Pancreas (tissue), 10 donors: ENCODE measurements around the gene LTV1. TPM values are rescaled to one million over a fixed set of nuclear protein-coding genes. Genes with fewer than 3 reads are reported as not detected.

ENCODE experiments used
- ATAC-seq, 4 donors: fragments of 200-7000 bp; cut with Tn5 transposase; one replicate each; pipeline versions ENCODE4 v1.8.0 to v1.9.1; 2020; ENCODE audit warnings: mild to moderate bottlenecking in 4 of 4, moderate library complexity in 4 of 4
- DNase-seq, 6 donors: peaks; one replicate each; pipeline ENCODE4 v3.0.0-alpha.2; 2020
- FAIRE-seq: peaks from 2 replicates; lab custom pipeline; 2012; peaks lifted over from hg19 to GRCh38; lab: Jason Lieb, UNC
- H3K27ac ChIP-seq, 4 donors: fragments of 200-600 bp; sonication (generic); 1 replicate in 3 of 4; 2 replicates in 1 of 4; pipeline versions ENCODE4 v1.5.0 to v1.8.0; 2020
- H3K27me3 ChIP-seq, 4 donors: fragments of 200-600 bp; one replicate each; pipeline ENCODE4 v1.8.0; 2021
- H3K36me3 ChIP-seq, 3 donors: fragments of 200-600 bp; sonication (generic) in 1 of 3; one replicate each; pipeline versions ENCODE4 v1.5.0 to v1.8.0; 2020 to 2021
- H3K4me1 ChIP-seq, 3 donors: fragments of 200-600 bp; one replicate each; pipeline ENCODE4 v1.8.0; 2021
- H3K4me3 ChIP-seq, 4 donors: fragments of 200-600 bp; sonication (generic) in 2 of 4; one replicate each; pipeline versions ENCODE4 v1.5.0 to v1.8.0; 2020 to 2021
- H3K9me3 ChIP-seq, 4 donors: fragments of 200-600 bp; one replicate each; pipeline ENCODE4 v1.8.0; 2021
- WGBS, 2 donors: extraction: QIAGEN DNeasy Blood & Tissue Kit; methylation state at CpG; one replicate each; pipeline ENCODE4 v1.1.7; 2013; 5-methylcytosine and 5-hydroxymethylcytosine counted together
- intact Hi-C, 3 donors: fragments of 100-400 bp; cut with DNase I; formaldehyde crosslinking; loops; one replicate each; pipeline versions ENCODE4 v1.11.1 to v1.14.2; 2022
- polyA plus RNA-seq, 2 donors: library from polyadenylated mRNA; stranded (reverse); fragments of 200-250 nt; gene quantifications; one replicate each; pipeline ENCODE4 v1.2.3, GENCODE V29; 2013
- total RNA-seq, 6 donors: library from RNA; stranded (reverse); fragmentation: NEBNext Ultra II Directional in 4 of 6; extraction: Animal tissue kit (Norgen Biotek cat#: 25700) in 4 of 6; gene quantifications; one replicate each; pipeline versions ENCODE4 v1.2.1 to v1.2.4, GENCODE V29; 2021 to 2023
- TF ChIP-seq, protein P1 (sequence below), 4 donors: fragments of 200-600 bp; sonication (generic) in 3 of 4; IDR thresholded peaks; one replicate each; pipeline versions ENCODE4 v1.5.0 to v1.8.0; 2021; ENCODE audit warnings: antibody characterized with exemption in 4 of 4
- donor health status: healthy with polysubstance abuse.
- donor health status: DM: no; HTN: no; CAD: no; lungs with moderate emphysema.
- donor health status: DM: no; HTN: no; CAD: no.
- donor health status: control.
- donor health status: control.
- donor health status: Bipolar disorder and iron deficiency.
- donor health status: DM: yes; HTN: yes; CAD: no.
- donor health status: DM: no; HTN: no; CAD: no.
- donor health status: DM: no; HTN: no; CAD: no.
- donor health status: DM: yes; HTN: yes; CAD: no.

Gene LTV1
- total and polyA plus RNA-seq, 8 donors, result 6.5 to 16.6 (median 9.4) TPM

DNA sequence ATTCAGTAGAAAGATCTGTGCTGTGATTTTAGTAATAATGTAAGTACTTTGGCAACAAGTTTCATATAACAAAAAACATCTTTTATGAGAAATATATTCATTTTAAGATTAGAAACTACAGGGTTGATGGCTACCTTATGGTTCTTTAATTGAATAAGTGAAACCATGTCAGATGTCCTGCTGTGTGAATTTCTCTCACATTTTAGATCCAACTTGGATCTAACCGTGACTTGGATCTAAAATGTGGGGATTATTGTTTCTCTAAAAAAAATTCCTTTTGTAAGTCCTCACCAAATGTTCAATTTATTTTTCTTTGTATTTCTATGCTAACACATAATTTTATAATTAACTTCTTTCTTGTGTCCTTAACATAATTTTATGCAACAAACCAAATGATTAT is 51.5 kb downstream of the LTV1 start:
- DNase-seq (no peak), ATAC-seq (no peak), FAIRE-seq (peak; percentile 59)
- Histone ChIP-seq H3K9me3 (no peaks in the 10 kb centered on the region), H3K36me3 (no peaks in the 10 kb centered on the region), H3K27ac (no peak overlapping the region), H3K27me3 (no peaks in the 10 kb centered on the region), H3K4me3 (no peak overlapping the region), H3K4me1 (no peaks in the 10 kb centered on the region)
- intact Hi-C loops, result no loop called here
- 89 to 95% methylated on average over 1 of the region's 1 CpG for WGBS, 2 donors
- TF ChIP-seq, protein P1, sequence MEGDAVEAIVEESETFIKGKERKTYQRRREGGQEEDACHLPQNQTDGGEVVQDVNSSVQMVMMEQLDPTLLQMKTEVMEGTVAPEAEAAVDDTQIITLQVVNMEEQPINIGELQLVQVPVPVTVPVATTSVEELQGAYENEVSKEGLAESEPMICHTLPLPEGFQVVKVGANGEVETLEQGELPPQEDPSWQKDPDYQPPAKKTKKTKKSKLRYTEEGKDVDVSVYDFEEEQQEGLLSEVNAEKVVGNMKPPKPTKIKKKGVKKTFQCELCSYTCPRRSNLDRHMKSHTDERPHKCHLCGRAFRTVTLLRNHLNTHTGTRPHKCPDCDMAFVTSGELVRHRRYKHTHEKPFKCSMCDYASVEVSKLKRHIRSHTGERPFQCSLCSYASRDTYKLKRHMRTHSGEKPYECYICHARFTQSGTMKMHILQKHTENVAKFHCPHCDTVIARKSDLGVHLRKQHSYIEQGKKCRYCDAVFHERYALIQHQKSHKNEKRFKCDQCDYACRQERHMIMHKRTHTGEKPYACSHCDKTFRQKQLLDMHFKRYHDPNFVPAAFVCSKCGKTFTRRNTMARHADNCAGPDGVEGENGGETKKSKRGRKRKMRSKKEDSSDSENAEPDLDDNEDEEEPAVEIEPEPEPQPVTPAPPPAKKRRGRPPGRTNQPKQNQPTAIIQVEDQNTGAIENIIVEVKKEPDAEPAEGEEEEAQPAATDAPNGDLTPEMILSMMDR (IDR thresholded peaks at IDR 0.05), result no peak

DNA sequence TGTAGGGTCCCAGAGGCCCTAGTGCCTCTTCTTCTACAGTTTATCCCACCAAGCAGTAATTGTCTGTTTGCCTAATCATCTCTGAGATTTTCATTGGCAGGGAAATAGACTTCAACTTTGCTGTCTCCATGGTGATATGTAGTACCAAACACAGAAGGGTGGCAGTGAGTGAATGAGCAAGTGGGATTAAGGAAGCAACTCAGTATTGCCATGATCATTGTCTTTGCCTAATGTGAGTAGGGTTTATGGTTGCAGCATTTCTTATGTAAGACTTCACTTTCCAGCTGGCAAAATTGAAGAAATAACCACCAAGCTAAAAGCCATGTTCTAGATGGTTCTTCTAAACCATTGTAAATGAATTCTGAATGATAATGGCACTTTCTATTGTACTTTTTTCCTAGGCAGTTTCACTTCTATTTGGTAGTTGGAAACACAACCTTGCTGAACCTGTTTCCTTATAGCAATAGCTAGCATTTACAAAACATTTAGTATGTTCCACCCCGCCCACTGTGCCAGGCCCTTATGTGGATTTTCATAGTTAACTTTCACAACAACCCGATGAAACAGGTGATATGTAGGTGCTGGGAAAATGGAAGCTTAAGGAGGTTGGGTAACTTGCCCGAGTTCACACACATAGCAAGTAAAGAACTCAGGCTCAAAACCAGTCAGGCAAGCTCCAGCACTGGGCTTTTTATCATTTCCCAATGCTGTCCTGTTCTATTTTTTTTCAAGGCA is 53.2 kb downstream of the LTV1 start:
- 38 to 43% methylated on average over 3 of the region's 3 CpGs for WGBS, 2 donors
- DNase-seq, result no peak
- peak in 2 of 4 donors; percentile 36 to 44 for ATAC-seq
- Histone ChIP-seq H3K27me3 (no peaks in the 10 kb centered on the region), H3K9me3 (no peaks in the 10 kb centered on the region), H3K4me3 (no peak overlapping the region), H3K4me1 (no peaks in the 10 kb centered on the region), H3K36me3 (no peaks in the 10 kb centered on the region), H3K27ac (no peak overlapping the region)
- TF ChIP-seq, protein P1 (IDR thresholded peaks at IDR 0.05), result no peak
- intact Hi-C loops, result no loop called here
- no peak for FAIRE-seq

DNA sequence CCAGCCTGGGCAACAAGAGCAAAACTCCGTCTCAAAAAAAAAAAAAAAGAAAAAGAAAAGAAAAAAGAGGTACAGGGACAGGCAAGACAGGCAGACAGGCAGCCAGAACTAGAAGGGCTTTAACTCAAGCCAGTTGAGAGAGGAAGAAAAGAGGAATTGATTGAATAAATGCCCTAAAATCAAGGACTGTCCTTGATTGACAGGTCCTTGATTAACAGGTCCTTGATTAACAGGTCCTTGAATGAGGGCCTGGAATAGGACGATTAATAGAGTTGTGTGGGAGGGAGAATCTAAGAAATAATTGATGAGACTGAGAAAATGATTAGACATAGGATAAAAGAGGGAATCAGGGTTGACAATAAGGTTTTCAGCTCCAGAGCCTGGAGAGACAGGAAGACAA is 57.2 kb downstream of the LTV1 start:
- intact Hi-C loops, result no loop called here
- FAIRE-seq (no peak), DNase-seq (no peak), ATAC-seq (no peak)
- TF ChIP-seq, protein P1 (IDR thresholded peaks at IDR 0.05), result no peak
- Histone ChIP-seq H3K36me3 (no peaks in the 10 kb centered on the region), H3K27ac (no peak overlapping the region), H3K4me3 (no peak overlapping the region), H3K9me3 (no peaks in the 10 kb centered on the region), H3K4me1 (no peaks in the 10 kb centered on the region), H3K27me3 (no peaks in the 10 kb centered on the region)
- 54 to 58% methylated on average over 2 of the region's 2 CpGs for WGBS, 2 donors

DNA sequence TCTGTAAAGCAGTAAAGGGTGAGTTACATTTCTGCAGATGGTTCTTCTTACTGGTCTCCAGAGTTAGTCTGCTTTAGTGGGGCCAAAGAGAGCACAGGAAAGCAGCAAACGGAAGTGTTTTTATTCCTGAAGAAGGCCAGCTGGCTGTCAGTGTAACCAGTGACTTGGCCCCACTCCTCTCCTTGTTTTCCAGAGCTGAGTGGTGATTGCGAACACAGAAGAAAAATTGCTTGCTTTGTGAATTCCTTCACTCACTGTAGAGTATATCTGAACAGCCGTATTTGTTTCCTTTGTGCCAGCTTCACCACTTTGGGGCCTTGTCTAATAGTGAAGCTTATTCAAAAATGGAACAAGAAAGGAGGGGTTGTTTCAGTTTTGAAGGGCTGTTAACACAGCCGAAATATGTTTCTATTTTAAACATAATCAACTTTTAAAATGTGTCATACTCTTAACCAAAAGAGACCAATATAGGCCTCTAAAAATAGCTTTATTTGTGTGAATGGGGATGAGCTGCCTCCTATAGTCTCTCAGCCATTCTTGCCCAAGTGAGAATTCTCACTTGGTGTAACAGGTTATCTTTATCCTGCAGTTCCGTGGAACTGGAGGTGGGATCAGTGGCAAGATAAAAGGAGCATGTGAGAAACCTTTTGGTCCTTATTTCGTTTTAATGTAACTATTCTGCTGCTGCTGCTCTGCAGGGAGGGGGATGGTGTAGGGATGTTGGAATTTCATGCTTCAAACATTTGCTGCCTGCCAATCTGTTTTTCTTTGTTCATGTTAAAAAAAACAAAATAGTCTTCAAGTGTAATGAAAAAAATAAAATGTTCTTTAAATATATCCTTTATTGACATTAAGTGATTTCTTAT is 59.0 kb downstream of the LTV1 start:
- TF ChIP-seq, protein P1 (IDR thresholded peaks at IDR 0.05), result no peak
- ATAC-seq (peak in 3 of 4 donors; percentile 35 to 55 (median 36)), DNase-seq (no peak), FAIRE-seq (no peak)
- Histone ChIP-seq H3K36me3 (no peaks in the 10 kb centered on the region), H3K4me3 (no peak overlapping the region), H3K9me3 (no peaks in the 10 kb centered on the region), H3K4me1 (no peaks in the 10 kb centered on the region), H3K27me3 (no peaks in the 10 kb centered on the region), H3K27ac (no peak overlapping the region)
- intact Hi-C loops, result no loop called here
- WGBS, 2 donors, result 65 to 72% methylated on average over 6 of the region's 6 CpGs
